Breast epithelium (tissue), 3 donors: Measurements from ENCODE around the gene IGF2BP2.

Experiments
- POLR2A ChIP-seq: fragments of 450-650 bp; IDR thresholded peaks from one replicate; pipeline ENCODE4 v1.6.1; 2016; ENCODE audit warnings: antibody characterized with exemption, mild to moderate bottlenecking, moderate library complexity
- POLR2AphosphoS5 ChIP-seq, 3 donors: sonication (generic); formaldehyde crosslinking; IDR thresholded peaks; one replicate each; pipeline ENCODE4 v1.6.1; 2017; ENCODE audit warnings: antibody characterized with exemption in 3 of 3
- TF ChIP-seq, protein P1 (sequence below), 3 donors: fragments of 450-650 bp; IDR thresholded peaks; one replicate each; pipeline ENCODE4 v1.5.1; 2016 to 2017; ENCODE audit warnings: antibody characterized with exemption in 3 of 3, mild to moderate bottlenecking in 3 of 3, moderate library complexity in 3 of 3

DNA sequence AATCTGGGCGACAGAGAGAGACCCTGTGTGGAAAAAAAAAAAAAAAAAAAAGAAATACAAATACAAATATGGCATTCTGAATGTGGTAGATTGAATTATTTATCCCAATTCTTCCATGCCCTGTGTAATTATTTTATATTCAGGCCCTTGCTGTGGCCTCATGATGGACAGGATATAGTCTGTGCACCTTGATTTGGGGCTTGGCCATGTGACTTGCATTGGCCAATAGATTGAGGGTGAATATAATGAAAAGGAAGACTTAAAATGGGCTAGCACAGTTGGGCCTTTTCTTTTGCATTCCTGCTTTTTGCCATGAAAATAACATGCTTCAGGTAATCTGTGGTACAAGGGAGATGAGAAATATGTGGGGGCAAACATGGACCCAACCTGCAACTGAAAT lies 27.1 kb upstream of the IGF2BP2 start:
- TF ChIP-seq POLR2A: no peak
- TF ChIP-seq POLR2AphosphoS5 (IDR thresholded peaks at IDR 0.05): no peak
- TF ChIP-seq, protein P1, sequence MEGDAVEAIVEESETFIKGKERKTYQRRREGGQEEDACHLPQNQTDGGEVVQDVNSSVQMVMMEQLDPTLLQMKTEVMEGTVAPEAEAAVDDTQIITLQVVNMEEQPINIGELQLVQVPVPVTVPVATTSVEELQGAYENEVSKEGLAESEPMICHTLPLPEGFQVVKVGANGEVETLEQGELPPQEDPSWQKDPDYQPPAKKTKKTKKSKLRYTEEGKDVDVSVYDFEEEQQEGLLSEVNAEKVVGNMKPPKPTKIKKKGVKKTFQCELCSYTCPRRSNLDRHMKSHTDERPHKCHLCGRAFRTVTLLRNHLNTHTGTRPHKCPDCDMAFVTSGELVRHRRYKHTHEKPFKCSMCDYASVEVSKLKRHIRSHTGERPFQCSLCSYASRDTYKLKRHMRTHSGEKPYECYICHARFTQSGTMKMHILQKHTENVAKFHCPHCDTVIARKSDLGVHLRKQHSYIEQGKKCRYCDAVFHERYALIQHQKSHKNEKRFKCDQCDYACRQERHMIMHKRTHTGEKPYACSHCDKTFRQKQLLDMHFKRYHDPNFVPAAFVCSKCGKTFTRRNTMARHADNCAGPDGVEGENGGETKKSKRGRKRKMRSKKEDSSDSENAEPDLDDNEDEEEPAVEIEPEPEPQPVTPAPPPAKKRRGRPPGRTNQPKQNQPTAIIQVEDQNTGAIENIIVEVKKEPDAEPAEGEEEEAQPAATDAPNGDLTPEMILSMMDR (IDR thresholded peaks at IDR 0.05): no peak
